Fibroblast of skin of right biceps (primary cell): Measurements from ENCODE around the gene PIGU.
A peak's percentile ranks its signal among the peaks of the same experiment; 100 is the strongest.
"Not testable (repeated sequence)": the region's sequence is repeated elsewhere in the genome, so short reads cannot be mapped to it uniquely, and the experiment has no call there.

ENCODE experiments used
- DNase-seq: peaks from one replicate; pipeline ENCODE4 v3.0.0-alpha.2; 2013

PIGU gene

GRCh38 chr20:34676642-34677373 lies at the start of gene PIGU:
PIGU (minus strand) TSS chr20:34677092; CDS start chr20:34677085, 7 bp downstream.
- DNase-seq: peak; percentile 91

- DNase-seq: no peak
These were observed 47.3 kb upstream of the PIGU start for GRCh38 chr20:34724172-34724571.

- DNase-seq: not testable (repeated sequence)
These were observed 45.7 kb upstream of the PIGU start for GRCh38 chr20:34722560-34722959.

GRCh38 chr20:34720266-34720665 lies 43.4 kb upstream of the PIGU start:
- no peak for DNase-seq

GRCh38 chr20:34719242-34720017 lies 42.5 kb upstream of the PIGU start:
- not testable (repeated sequence) for DNase-seq

- DNase-seq: no peak
These were observed 40.6 kb upstream of the PIGU start for GRCh38 chr20:34717230-34718095.

GRCh38 chr20:34716921-34717229 lies 40.0 kb upstream of the PIGU start:
- DNase-seq: no peak

- no peak for DNase-seq
These were observed 38.5 kb upstream of the PIGU start for GRCh38 chr20:34715384-34715783.

GRCh38 chr20:34713944-34714515 lies 37.1 kb upstream of the PIGU start:
- DNase-seq: not testable (repeated sequence)

GRCh38 chr20:34713194-34713943 lies 36.5 kb upstream of the PIGU start:
- peak; percentile 99 for DNase-seq

GRCh38 chr20:34712525-34713192 lies 35.8 kb upstream of the PIGU start:
- no peak for DNase-seq

GRCh38 chr20:34711813-34712430 lies 35.0 kb upstream of the PIGU start:
- DNase-seq: no peak

GRCh38 chr20:34710861-34711574 lies 34.1 kb upstream of the PIGU start:
- no peak for DNase-seq

GRCh38 chr20:34710568-34710839 lies 33.6 kb upstream of the PIGU start:
- no peak for DNase-seq

GRCh38 chr20:34709831-34710567 lies 33.1 kb upstream of the PIGU start:
- peak; percentile 70 for DNase-seq

GRCh38 chr20:34709044-34709830 lies 32.3 kb upstream of the PIGU start:
- DNase-seq: peak; percentile 78

- peak; percentile 36 for DNase-seq
These were observed 31.7 kb upstream of the PIGU start for GRCh38 chr20:34708621-34709043.

- no peak for DNase-seq
These were observed 30.3 kb upstream of the PIGU start for GRCh38 chr20:34706912-34707784.
